HG02885 (cell line): ENCODE measurements around the gene SMIM44.
"Not testable (repeated sequence)": the region's sequence is repeated elsewhere in the genome, so short reads cannot be mapped to it uniquely, and the experiment has no call there.

Experiments used
- ATAC-seq: cut with Tn5 transposase; IDR thresholded peaks from one replicate; pipeline ENCODE4 v1.9.1; 2021; ENCODE audit warnings: mild to moderate bottlenecking; ENCODE audit not compliant: unreplicated experiment, poor library complexity

The SMIM44 gene

GRCh38 chr19:3462991-3463713 lies 20.1 kb downstream of the SMIM44 start:
- no peak for ATAC-seq

GRCh38 chr19:3459965-3460582 lies 23.2 kb downstream of the SMIM44 start:
- no peak for ATAC-seq

- ATAC-seq, result no peak
These were observed 24.0 kb downstream of the SMIM44 start for GRCh38 chr19:3459089-3459881.

GRCh38 chr19:3458229-3459088 lies 24.8 kb downstream of the SMIM44 start:
- no peak for ATAC-seq

GRCh38 chr19:3457528-3458228 lies 25.6 kb downstream of the SMIM44 start:
- no peak for ATAC-seq

GRCh38 chr19:3456925-3457527 lies 26.2 kb downstream of the SMIM44 start:
- no peak for ATAC-seq

- no peak for ATAC-seq
These were observed 27.2 kb downstream of the SMIM44 start for GRCh38 chr19:3455960-3456601.

GRCh38 chr19:3455393-3455955 lies 27.8 kb downstream of the SMIM44 start:
- ATAC-seq, result no peak

GRCh38 chr19:3454656-3455392 lies 28.4 kb downstream of the SMIM44 start:
- no peak for ATAC-seq

- ATAC-seq, result no peak
These were observed 29.4 kb downstream of the SMIM44 start for GRCh38 chr19:3453840-3454239.

GRCh38 chr19:3452942-3453214 lies 30.4 kb downstream of the SMIM44 start:
- ATAC-seq, result not testable (repeated sequence)

- no peak for ATAC-seq
These were observed 30.9 kb downstream of the SMIM44 start for GRCh38 chr19:3452171-3452941.

GRCh38 chr19:3451451-3451866 lies 31.8 kb downstream of the SMIM44 start:
- no peak for ATAC-seq

- ATAC-seq, result no peak
These were observed 32.3 kb downstream of the SMIM44 start for GRCh38 chr19:3450796-3451411.

- no peak for ATAC-seq
These were observed 34.5 kb downstream of the SMIM44 start for GRCh38 chr19:3448616-3449334.

GRCh38 chr19:3446657-3447056 lies 36.6 kb downstream of the SMIM44 start:
- not testable (repeated sequence) for ATAC-seq
